ENCODE data around the gene ZNF107. TPM values are rescaled to one million over a fixed set of nuclear protein-coding genes. Genes with fewer than 3 reads are reported as not detected.

Gene ZNF107
- total RNA-seq, 1 donor from 2014 or later: 7.8 TPM

DNA sequence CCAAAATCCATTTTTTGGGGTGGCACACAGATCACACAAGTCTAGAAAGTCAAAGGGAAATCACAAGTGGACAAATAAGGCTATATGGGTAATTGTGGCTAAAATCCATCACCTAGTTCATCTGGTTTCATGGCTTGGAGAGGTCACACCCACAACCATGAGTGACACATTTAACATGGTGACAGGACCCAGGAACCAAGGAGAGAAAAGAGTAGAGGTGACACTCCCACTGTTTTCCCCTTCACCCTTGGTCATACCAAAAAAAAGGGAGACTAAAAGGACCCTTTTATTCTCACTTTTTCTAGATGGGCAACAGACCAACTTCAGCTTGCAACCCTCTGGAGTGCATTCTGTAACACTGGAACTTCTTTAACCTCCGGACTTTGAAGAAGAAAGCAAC, 46.2 kb upstream of the ZNF107 start:
- Histone ChIP-seq H3K4me1 (ENCODE audit: insufficient read depth, low read length) (no peaks in the 10 kb centered on the region), H3K9me3 (ENCODE audit: insufficient read depth, low read depth, low read length) (peaks cover 5% of the 10 kb centered on the region), H3K4me3 (ENCODE audit: insufficient read depth, low read depth, low read length) (no peak overlapping the region), H3K79me2 (ENCODE audit: insufficient read depth, low read length) (no peaks in the 10 kb centered on the region), H3K36me3 (ENCODE audit: insufficient read depth, low read length) (no peaks in the 10 kb centered on the region), H3K27me3 (ENCODE audit: insufficient read depth, low read length) (no peaks in the 10 kb centered on the region), H4K20me1 (ENCODE audit: insufficient read depth, low read length) (no peaks in the 10 kb centered on the region), H3K27ac (ENCODE audit: low read depth, low read length) (no peak overlapping the region), H3K9ac (ENCODE audit: low read length) (no peak overlapping the region), H3K4me2 (ENCODE audit: low read length) (no peak overlapping the region), H2AFZ (ENCODE audit: low read depth, low read length) (no peak overlapping the region)
- H3K4me1 Mint-ChIP-seq (ENCODE audit: low read depth, unreplicated experiment): no peaks in the 10 kb centered on the region
- peaks cover 2% of the 10 kb centered on the region for H3K36me3 Mint-ChIP-seq (ENCODE audit: low read depth, unreplicated experiment)
- TF ChIP-seq EZH2 (IDR thresholded peaks at IDR 0.05; ENCODE audit: insufficient read depth, low read length): no peak
- TF ChIP-seq, protein P1, sequence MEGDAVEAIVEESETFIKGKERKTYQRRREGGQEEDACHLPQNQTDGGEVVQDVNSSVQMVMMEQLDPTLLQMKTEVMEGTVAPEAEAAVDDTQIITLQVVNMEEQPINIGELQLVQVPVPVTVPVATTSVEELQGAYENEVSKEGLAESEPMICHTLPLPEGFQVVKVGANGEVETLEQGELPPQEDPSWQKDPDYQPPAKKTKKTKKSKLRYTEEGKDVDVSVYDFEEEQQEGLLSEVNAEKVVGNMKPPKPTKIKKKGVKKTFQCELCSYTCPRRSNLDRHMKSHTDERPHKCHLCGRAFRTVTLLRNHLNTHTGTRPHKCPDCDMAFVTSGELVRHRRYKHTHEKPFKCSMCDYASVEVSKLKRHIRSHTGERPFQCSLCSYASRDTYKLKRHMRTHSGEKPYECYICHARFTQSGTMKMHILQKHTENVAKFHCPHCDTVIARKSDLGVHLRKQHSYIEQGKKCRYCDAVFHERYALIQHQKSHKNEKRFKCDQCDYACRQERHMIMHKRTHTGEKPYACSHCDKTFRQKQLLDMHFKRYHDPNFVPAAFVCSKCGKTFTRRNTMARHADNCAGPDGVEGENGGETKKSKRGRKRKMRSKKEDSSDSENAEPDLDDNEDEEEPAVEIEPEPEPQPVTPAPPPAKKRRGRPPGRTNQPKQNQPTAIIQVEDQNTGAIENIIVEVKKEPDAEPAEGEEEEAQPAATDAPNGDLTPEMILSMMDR (IDR thresholded peaks at IDR 0.05; ENCODE audit: insufficient read depth, low read depth, low read length): no peak
- DNase-seq (ENCODE audit: low read depth) (no peak), FAIRE-seq (no peak)
- H3K27ac Mint-ChIP-seq (ENCODE audit: unreplicated experiment): no peak overlapping the region
- H3K27me3 Mint-ChIP-seq (ENCODE audit: low read depth, unreplicated experiment): no peaks in the 10 kb centered on the region
- peaks cover 20% of the 10 kb centered on the region for H3K9me3 Mint-ChIP-seq (ENCODE audit: unreplicated experiment)
- H3K4me3 Mint-ChIP-seq (ENCODE audit: unreplicated experiment): no peak overlapping the region

DNA sequence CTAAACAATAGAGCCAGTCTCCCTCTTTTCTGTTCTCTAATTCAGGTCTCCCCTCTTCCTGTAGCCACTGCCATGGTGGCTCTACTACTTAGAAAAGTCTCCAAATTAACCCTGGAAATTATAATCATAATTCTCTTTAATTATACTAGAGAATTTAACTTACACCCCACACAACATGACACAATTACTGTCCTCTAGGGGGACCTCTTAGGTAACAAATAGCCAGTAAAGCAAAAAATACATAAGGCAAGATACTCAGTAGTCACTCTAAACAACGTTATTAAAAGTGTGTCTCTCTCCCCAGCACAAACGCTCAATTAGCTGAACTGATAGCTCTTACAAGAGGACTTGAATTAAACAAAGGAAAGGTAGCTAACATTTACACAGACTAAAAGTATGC, 44.3 kb upstream of the ZNF107 start:
- TF ChIP-seq, protein P1 (IDR thresholded peaks at IDR 0.05; ENCODE audit: insufficient read depth, low read depth, low read length): no peak
- no peak for TF ChIP-seq EZH2 (IDR thresholded peaks at IDR 0.05; ENCODE audit: insufficient read depth, low read length)
- Mint-ChIP-seq H3K27me3 (ENCODE audit: low read depth, unreplicated experiment) (peaks cover under 1% of the 10 kb centered on the region), H3K4me3 (ENCODE audit: unreplicated experiment) (no peak overlapping the region), H3K36me3 (ENCODE audit: low read depth, unreplicated experiment) (no peaks in the 10 kb centered on the region), H3K4me1 (ENCODE audit: low read depth, unreplicated experiment) (no peaks in the 10 kb centered on the region), H3K27ac (ENCODE audit: unreplicated experiment) (no peak overlapping the region), H3K9me3 (ENCODE audit: unreplicated experiment) (peaks cover 12% of the 10 kb centered on the region)
- no peaks in the 10 kb centered on the region for H3K27me3 ChIP-seq (ENCODE audit: insufficient read depth, low read length)
- H3K4me3 ChIP-seq (ENCODE audit: insufficient read depth, low read depth, low read length): no peak overlapping the region
- H4K20me1 ChIP-seq (ENCODE audit: insufficient read depth, low read length): no peaks in the 10 kb centered on the region
- peaks cover 5% of the 10 kb centered on the region for H3K9me3 ChIP-seq (ENCODE audit: insufficient read depth, low read depth, low read length)
- FAIRE-seq (no peak), DNase-seq (ENCODE audit: low read depth) (no peak)
- H3K79me2 ChIP-seq (ENCODE audit: insufficient read depth, low read length): no peaks in the 10 kb centered on the region
- no peaks in the 10 kb centered on the region for H3K36me3 ChIP-seq (ENCODE audit: insufficient read depth, low read length)
- H3K9ac ChIP-seq (ENCODE audit: low read length): no peak overlapping the region
- H3K4me2 ChIP-seq (ENCODE audit: low read length): no peak overlapping the region
- no peaks in the 10 kb centered on the region for H3K4me1 ChIP-seq (ENCODE audit: insufficient read depth, low read length)
- H2AFZ ChIP-seq (ENCODE audit: low read depth, low read length): no peak overlapping the region
- H3K27ac ChIP-seq (ENCODE audit: low read depth, low read length): no peak overlapping the region

DNA sequence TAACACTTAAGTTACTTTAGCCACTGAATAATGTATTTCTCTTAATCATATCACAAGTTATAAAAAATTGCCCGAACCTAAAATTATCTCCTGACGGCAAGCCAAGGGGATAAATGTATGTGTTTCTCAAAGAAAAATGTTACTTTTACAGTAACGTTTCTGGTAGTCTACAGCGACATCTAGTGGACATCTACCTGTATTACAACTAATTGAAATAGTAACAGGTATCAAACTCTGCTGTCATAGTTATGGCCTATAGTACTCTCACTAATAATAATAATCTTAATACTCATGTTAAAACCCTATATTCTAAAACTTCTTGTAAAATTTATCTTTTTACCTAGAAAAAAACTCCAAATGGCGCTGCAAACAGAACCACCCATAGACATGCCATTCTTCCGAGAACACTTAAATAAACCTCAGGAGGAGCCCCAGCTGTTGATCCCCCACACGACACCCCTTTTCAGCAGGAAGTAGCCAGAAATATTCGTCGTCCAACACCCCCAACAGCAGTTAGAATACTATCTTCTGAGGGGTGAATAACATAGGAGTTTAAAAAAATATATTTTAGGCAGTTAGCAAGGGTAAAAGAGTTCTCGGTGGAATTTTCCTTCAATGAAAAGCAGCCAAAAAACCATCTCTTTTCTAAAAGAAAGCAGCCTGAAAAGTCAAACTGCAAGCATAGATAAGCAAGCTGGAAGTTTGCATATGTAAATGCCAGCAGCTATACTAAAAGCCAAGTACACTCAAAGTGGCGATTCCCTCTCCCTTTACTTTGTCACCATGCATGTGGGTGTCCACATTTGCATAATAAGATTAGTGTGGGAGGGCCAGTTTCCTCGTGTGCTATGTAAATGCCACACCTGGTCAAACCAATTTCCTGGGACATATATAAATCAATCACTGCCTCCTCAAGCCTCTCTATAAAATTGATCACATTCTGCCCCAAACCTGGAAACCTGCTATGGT, 40.5 kb upstream of the ZNF107 start:
- no peaks in the 10 kb centered on the region for H3K9me3 ChIP-seq (ENCODE audit: insufficient read depth, low read depth, low read length)

More for the DNA sequence above, 40.5 kb upstream of the ZNF107 start:
- peaks cover 17% of the 10 kb centered on the region for H3K9me3 Mint-ChIP-seq (ENCODE audit: unreplicated experiment)
- no peak overlapping the region for H3K27ac Mint-ChIP-seq (ENCODE audit: unreplicated experiment)
- FAIRE-seq: no peak
- H3K4me1 Mint-ChIP-seq (ENCODE audit: low read depth, unreplicated experiment): no peaks in the 10 kb centered on the region
- no peak overlapping the region for H3K27ac ChIP-seq (ENCODE audit: low read depth, low read length)
- no peaks in the 10 kb centered on the region for H3K79me2 ChIP-seq (ENCODE audit: insufficient read depth, low read length)
- no peak overlapping the region for H3K4me3 ChIP-seq (ENCODE audit: insufficient read depth, low read depth, low read length)
- TF ChIP-seq EZH2 (IDR thresholded peaks at IDR 0.05; ENCODE audit: insufficient read depth, low read length): no peak
- TF ChIP-seq, protein P1 (IDR thresholded peaks at IDR 0.05; ENCODE audit: insufficient read depth, low read depth, low read length): peak; percentile 27
- H3K36me3 Mint-ChIP-seq (ENCODE audit: low read depth, unreplicated experiment): no peaks in the 10 kb centered on the region
- peaks cover 4% of the 10 kb centered on the region for H3K27me3 Mint-ChIP-seq (ENCODE audit: low read depth, unreplicated experiment)
- H3K4me1 ChIP-seq (ENCODE audit: insufficient read depth, low read length): no peaks in the 10 kb centered on the region
- no peaks in the 10 kb centered on the region for H3K27me3 ChIP-seq (ENCODE audit: insufficient read depth, low read length)
- no peak overlapping the region for H3K4me2 ChIP-seq (ENCODE audit: low read length)
- no peak overlapping the region for H3K4me3 Mint-ChIP-seq (ENCODE audit: unreplicated experiment)
- no peaks in the 10 kb centered on the region for H4K20me1 ChIP-seq (ENCODE audit: insufficient read depth, low read length)
- no peaks in the 10 kb centered on the region for H3K36me3 ChIP-seq (ENCODE audit: insufficient read depth, low read length)
- DNase-seq (ENCODE audit: low read depth): no peak
- no peak overlapping the region for H3K9ac ChIP-seq (ENCODE audit: low read length)
- H2AFZ ChIP-seq (ENCODE audit: low read depth, low read length): no peak overlapping the region
